Measurements from ENCODE around the gene PRDM15. TPM values are rescaled to one million over a fixed set of nuclear protein-coding genes. Genes with fewer than 3 reads are reported as not detected.

The PRDM15 gene
- polyA plus RNA-seq, 1 donor (not counting 4 experiments of a cell fraction or from before 2014, with no cell fraction given), result 5.2 TPM

GRCh38 chr21:41805643-41806042 is 73.5 kb downstream of the PRDM15 start:
- FAIRE-seq (no peak), DNase-seq (ENCODE audit: low read depth, low spot score) (no peak)
- Histone ChIP-seq H3K36me3 (ENCODE audit: control insufficient read depth in 2 of 2, extremely low read depth in 1 of 2, insufficient read depth in 2 of 2, low read length in 2 of 2) (peaks cover 4 to 10% of the 10 kb centered on the region in 2 experiments), H3K4me1 (ENCODE audit: control insufficient read depth, extremely low read depth, insufficient read depth, low read length) (no peaks in the 10 kb centered on the region), H2AFZ (ENCODE audit: control insufficient read depth, low read length) (no peak overlapping the region), H4K20me1 (ENCODE audit: control insufficient read depth, extremely low read depth, insufficient read depth, low read length) (no peaks in the 10 kb centered on the region), H3K9ac (ENCODE audit: control insufficient read depth, extremely low read depth, insufficient read depth, low read length) (no peak overlapping the region), H3K9me3 (ENCODE audit: control insufficient read depth, low read depth, low read length) (no peaks in the 10 kb centered on the region), H3K79me2 (ENCODE audit: control insufficient read depth, insufficient read depth, low read length) (peaks cover 3% of the 10 kb centered on the region), H3K4me2 (ENCODE audit: control insufficient read depth, extremely low read depth, insufficient read depth, low read depth, low read length) (no peak overlapping the region), H3K27me3 (ENCODE audit: control insufficient read depth, extremely low read depth, insufficient read depth, low read length) (no peaks in the 10 kb centered on the region), H3K9me1 (ENCODE audit: control insufficient read depth, extremely low read depth, insufficient read depth, low read length) (no peaks in the 10 kb centered on the region), H3K4me3 (ENCODE audit: control insufficient read depth in 2 of 3, extremely low read depth in 1 of 3, insufficient read depth in 2 of 3, low read depth in 1 of 3, low read length in 3 of 3) (no peak overlapping the region), H3K27ac (ENCODE audit: control insufficient read depth, insufficient read depth, low read length) (no peak overlapping the region)
- dilution Hi-C loops (cut with MboI; ENCODE audit: extremely low pct_ligation_motif_present, low sequenced_read_pairs), result no loop called here
- TF ChIP-seq, protein P1, sequence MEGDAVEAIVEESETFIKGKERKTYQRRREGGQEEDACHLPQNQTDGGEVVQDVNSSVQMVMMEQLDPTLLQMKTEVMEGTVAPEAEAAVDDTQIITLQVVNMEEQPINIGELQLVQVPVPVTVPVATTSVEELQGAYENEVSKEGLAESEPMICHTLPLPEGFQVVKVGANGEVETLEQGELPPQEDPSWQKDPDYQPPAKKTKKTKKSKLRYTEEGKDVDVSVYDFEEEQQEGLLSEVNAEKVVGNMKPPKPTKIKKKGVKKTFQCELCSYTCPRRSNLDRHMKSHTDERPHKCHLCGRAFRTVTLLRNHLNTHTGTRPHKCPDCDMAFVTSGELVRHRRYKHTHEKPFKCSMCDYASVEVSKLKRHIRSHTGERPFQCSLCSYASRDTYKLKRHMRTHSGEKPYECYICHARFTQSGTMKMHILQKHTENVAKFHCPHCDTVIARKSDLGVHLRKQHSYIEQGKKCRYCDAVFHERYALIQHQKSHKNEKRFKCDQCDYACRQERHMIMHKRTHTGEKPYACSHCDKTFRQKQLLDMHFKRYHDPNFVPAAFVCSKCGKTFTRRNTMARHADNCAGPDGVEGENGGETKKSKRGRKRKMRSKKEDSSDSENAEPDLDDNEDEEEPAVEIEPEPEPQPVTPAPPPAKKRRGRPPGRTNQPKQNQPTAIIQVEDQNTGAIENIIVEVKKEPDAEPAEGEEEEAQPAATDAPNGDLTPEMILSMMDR (optimal IDR thresholded peaks at IDR 0.05 in 1 of 3, IDR thresholded peaks at IDR 0.05 in 1 of 3, conservative IDR thresholded peaks at IDR 0.05 in 1 of 3; ENCODE audit: extremely low read depth in 1 of 3, insufficient read depth in 2 of 3, low read length in 3 of 3), result no peak
- TF ChIP-seq EZH2 (IDR thresholded peaks at IDR 0.05; ENCODE audit: low read length), result no peak

DNA sequence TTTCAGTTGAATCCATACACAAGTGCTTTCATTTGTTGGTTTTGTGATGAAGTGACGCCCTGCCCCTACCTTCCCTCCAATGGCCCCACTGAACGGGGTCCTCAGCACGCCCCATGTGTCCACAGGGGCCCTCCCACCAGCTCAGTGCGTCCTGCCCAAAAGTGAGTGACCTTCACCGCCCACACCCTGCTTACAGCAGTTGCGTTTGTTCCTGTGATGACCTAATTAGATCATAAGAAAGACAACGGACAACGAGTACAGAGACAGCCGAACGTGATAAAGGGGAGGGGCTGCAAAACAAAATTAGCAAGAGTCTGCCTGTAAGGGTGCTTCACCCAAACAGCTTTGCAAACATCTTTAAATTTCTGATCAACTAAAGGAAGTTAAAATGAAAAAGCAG is 74.1 kb downstream of the PRDM15 start:
- H3K79me2 ChIP-seq (ENCODE audit: control insufficient read depth, insufficient read depth, low read length), result peaks cover 3% of the 10 kb centered on the region
- no peak overlapping the region for H3K27ac ChIP-seq (ENCODE audit: control insufficient read depth, insufficient read depth, low read length)
- H4K20me1 ChIP-seq (ENCODE audit: control insufficient read depth, extremely low read depth, insufficient read depth, low read length), result no peaks in the 10 kb centered on the region
- no peaks in the 10 kb centered on the region for H3K9me3 ChIP-seq (ENCODE audit: control insufficient read depth, low read depth, low read length)
- DNase-seq (ENCODE audit: low read depth, low spot score) (no peak), FAIRE-seq (no peak)
- H3K9me1 ChIP-seq (ENCODE audit: control insufficient read depth, extremely low read depth, insufficient read depth, low read length), result no peaks in the 10 kb centered on the region
- H3K36me3 ChIP-seq (ENCODE audit: control insufficient read depth in 2 of 2, extremely low read depth in 1 of 2, insufficient read depth in 2 of 2, low read length in 2 of 2), result peaks cover 7 to 10% of the 10 kb centered on the region in 2 experiments
- H3K4me1 ChIP-seq (ENCODE audit: control insufficient read depth, extremely low read depth, insufficient read depth, low read length), result no peaks in the 10 kb centered on the region
- no peak overlapping the region for H2AFZ ChIP-seq (ENCODE audit: control insufficient read depth, low read length)
- H3K4me2 ChIP-seq (ENCODE audit: control insufficient read depth, extremely low read depth, insufficient read depth, low read depth, low read length), result no peak overlapping the region
- dilution Hi-C loops (cut with MboI; ENCODE audit: extremely low pct_ligation_motif_present, low sequenced_read_pairs), result no loop called here
- H3K9ac ChIP-seq (ENCODE audit: control insufficient read depth, extremely low read depth, insufficient read depth, low read length), result no peak overlapping the region
- no peaks in the 10 kb centered on the region for H3K27me3 ChIP-seq (ENCODE audit: control insufficient read depth, extremely low read depth, insufficient read depth, low read length)
- no peak overlapping the region for H3K4me3 ChIP-seq (ENCODE audit: control insufficient read depth in 2 of 3, extremely low read depth in 1 of 3, insufficient read depth in 2 of 3, low read depth in 1 of 3, low read length in 3 of 3)
- TF ChIP-seq, protein P1 (optimal IDR thresholded peaks at IDR 0.05 in 1 of 3, IDR thresholded peaks at IDR 0.05 in 1 of 3, conservative IDR thresholded peaks at IDR 0.05 in 1 of 3; ENCODE audit: extremely low read depth in 1 of 3, insufficient read depth in 2 of 3, low read length in 3 of 3), result no peak
- no peak for TF ChIP-seq EZH2 (IDR thresholded peaks at IDR 0.05; ENCODE audit: low read length)
